ENCODE measurements around the gene RPS14. TPM values are rescaled to one million over a fixed set of nuclear protein-coding genes. Genes with fewer than 3 reads are reported as not detected.
"Not testable (repeated sequence)": the region's sequence is repeated elsewhere in the genome, so short reads cannot be mapped to it uniquely, and the experiment has no call there.

The RPS14 gene
- total and polyA plus RNA-seq, 5 experiments from 2014 or later = 5,539 to 11,694 (median 9,910) TPM

DNA sequence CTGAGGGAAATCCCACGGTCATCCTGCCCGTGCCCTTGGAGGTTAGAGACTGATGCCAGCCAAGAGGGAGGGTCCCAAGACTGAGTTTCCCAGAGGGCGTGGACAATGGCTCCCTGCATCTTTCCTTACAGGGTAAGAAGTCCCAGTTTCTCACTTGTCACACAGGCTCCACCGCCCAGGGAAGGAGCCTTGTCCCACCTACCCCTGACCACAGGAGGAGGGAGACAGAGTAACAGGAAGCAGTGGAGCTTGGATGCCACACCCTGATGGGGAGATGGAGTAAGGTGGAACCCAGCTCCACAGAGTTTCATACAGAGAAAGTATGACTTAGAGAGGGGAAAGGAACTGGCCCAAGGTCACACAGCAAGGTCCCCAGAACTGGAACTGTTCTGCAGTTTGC, 27.5 kb downstream of the RPS14 start:
- DNase-seq (no peak), ATAC-seq (no peak)
- H3K27ac Mint-ChIP-seq = peak overlapping the region in 1 of 10 donors; percentile 69
- POLR2A ChIA-PET = no interaction called here
- no peaks in the 10 kb centered on the region for H3K9me3 Mint-ChIP-seq
- peaks cover 3 to 17% (median 10%) of the 10 kb centered on the region in 4 donors for H3K4me1 Mint-ChIP-seq
- peaks cover 0 to 2% (median 0%) of the 10 kb centered on the region in 3 donors for H3K36me3 Mint-ChIP-seq
- peaks cover 0 to 4% (median 1%) of the 10 kb centered on the region in 5 donors for H3K27me3 Mint-ChIP-seq
- H3K4me3 Mint-ChIP-seq = no peak overlapping the region

DNA sequence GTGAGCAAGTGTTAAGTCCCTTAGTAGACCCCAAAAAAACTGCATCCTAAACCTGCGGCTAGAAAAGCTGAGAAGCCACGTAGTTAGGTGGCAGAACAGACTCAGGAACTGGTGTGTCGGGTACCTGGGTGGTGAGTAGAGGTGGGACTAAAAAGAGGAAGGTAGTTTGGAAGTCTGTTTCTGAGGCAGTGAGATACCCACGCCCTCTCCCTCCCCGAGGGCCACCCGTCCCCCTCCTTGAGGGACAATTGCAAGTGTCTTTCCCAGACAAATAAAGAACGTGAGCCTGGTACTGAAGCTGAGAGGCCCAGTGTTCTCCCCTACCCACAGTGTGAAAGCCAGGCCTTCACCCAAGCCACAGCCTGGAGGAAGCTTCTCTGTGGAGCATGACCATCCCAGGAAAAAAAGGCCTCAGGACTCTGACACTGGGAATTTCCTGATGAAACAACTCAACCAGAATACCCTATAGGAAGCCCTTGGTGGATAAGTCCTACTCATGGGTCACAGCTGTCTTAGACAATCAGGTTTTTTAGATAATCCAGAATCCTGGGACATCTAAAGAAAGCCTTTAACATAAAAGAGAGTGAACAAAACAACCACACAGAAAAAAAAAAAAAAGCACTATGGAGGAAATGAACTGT, 29.8 kb downstream of the RPS14 start:
- peak overlapping the region in 1 of 10 donors; percentile 53 for H3K4me3 Mint-ChIP-seq
- DNase-seq (peak in 1 of 10 donors; percentile 19), ATAC-seq (peak; percentile 75 to 87)
- peaks cover 0 to 3% (median 1%) of the 10 kb centered on the region in 5 donors for H3K27me3 Mint-ChIP-seq
- peak overlapping the region in 8 of 10 donors; percentile 2 to 83 (median 38) for H3K27ac Mint-ChIP-seq
- H3K36me3 Mint-ChIP-seq = peaks cover 0 to 2% (median 0%) of the 10 kb centered on the region in 3 donors
- peaks cover 3 to 30% (median 11%) of the 10 kb centered on the region in 4 donors for H3K4me1 Mint-ChIP-seq
- POLR2A ChIA-PET = interaction anchor here (1.2 kb wide), 2 partner anchors 14 to 28 kb away, joined by 3 read pairs; no protein-coding TSS in a partner anchor
- H3K9me3 Mint-ChIP-seq = no peaks in the 10 kb centered on the region

DNA sequence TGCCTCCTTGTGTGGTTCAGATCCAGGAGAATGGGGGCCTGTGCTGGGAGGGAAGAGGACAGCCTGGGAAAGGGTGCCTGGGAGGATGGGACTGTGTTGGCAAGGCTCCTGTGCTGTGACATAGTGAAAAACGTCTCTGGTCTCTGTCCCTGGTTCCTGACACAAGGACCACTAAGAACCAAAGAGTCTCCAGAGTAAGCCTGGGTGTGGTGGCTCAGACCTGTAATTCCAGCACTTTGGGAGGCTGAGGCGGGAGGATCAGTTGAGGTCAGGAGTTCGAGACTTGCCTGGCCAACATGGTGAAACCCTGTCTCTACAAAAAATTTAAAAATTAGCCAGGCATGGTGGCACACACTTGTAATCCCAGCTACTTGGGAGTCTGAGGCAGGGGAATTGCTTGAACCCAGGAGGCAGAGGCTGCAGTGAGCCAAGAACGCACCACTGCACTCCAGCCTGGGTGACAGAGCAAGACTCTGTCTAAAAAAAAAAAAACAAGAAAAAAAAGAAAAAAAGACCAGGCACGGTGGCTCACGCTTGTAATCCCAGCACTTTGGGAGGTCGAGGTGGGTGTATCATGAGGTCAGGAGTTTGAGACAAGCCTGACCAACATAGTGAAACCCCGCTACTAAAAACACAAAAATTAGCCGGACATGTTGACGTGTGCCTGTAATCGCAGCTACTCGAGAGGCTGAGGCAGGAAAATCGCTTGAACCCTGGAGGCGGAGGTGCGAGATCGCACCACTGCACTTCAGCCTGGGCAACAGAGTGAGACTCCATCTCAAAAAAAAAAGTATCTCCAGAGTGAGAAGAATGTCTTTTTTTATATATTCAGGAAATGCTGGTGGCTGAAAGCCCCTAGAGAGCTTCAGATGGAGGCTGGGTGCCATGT, 35.4 kb downstream of the RPS14 start:
- ATAC-seq, H3K36me3 Mint-ChIP-seq: not testable (repeated sequence)
- POLR2A ChIA-PET = interaction anchor here (0.7 to 5.1 kb wide), 2 partner anchors 36 to 365 kb away, joined by 3 to 56 read pairs; partner anchors contain the start of genes RPS14 and SMIM3

DNA sequence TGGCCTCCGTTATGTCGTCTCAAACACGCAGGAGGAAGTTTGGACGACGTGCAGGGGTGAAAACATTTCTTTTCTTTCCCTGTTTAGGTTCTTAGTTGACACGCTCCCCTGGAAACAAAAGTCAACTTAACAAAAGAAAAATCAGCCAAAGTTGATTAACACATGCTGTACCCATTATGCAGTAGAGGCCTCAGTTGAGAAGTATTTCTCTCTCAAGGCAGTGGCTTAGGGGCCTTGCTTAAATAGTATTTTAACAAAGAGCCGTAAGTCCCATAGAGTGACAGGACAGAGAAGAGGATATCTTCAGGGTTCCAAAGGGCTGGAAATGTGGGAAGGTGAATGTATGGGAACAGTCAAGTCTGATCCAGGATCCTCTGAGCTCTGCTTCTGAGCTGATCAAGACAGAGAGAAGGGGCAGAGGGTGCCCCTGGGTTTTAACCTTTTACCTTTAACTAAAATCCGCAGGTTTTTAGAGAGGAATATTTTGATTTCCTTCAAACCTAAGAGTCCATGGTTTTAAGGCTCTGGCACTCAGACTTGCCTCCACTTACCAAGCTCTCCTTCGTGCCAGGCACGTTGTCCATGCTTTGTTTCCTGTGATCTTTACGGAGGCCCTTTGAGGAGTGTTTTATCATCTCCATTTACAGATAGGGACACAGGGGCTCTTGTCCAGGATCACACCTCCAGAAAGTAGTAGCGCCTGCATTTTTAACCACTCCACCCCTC, 36.2 kb downstream of the RPS14 start:
- peaks cover 0 to 2% (median 0%) of the 10 kb centered on the region in 3 donors for H3K36me3 Mint-ChIP-seq
- DNase-seq = no peak
- H3K27ac Mint-ChIP-seq = peak overlapping the region; percentile 98 to 100 (median 100)
- H3K27me3 Mint-ChIP-seq = no peaks in the 10 kb centered on the region
- ATAC-seq = peak in 1 of 2 donors; percentile 51
- H3K4me3 Mint-ChIP-seq = peak overlapping the region; percentile 96 to 100 (median 99)
- peaks cover 16 to 65% (median 42%) of the 10 kb centered on the region in 4 donors for H3K4me1 Mint-ChIP-seq
- POLR2A ChIA-PET = interaction anchor here (0.6 to 5.1 kb wide), 13 partner anchors 11 to 366 kb away, joined by 3 to 56 read pairs (median 3); partner anchors contain the start of genes DCTN4, RBM22, RPS14 and SMIM3
- H3K9me3 Mint-ChIP-seq = no peaks in the 10 kb centered on the region

More for the DNA sequence above, 35.4 kb downstream of the RPS14 start:
- DNase-seq, H3K9me3 Mint-ChIP-seq, H3K27me3 Mint-ChIP-seq: not testable (repeated sequence)
- H3K27ac Mint-ChIP-seq = peak overlapping the region; percentile 98 to 100 (median 100)
- peak overlapping the region in 5 of 10 donors; percentile 24 to 100 (median 44) for H3K4me3 Mint-ChIP-seq
- peaks cover 16 to 62% (median 40%) of the 10 kb centered on the region in 4 donors for H3K4me1 Mint-ChIP-seq

GRCh38 chr5:150412319-150413175, 37.0 kb downstream of the RPS14 start, which contains the start of gene CD74:
CD74 (minus strand) TSS chr5:150412910; CDS start chr5:150412749, 161 bp downstream.
- H3K27me3 Mint-ChIP-seq = no peaks in the 10 kb centered on the region
- H3K36me3 Mint-ChIP-seq = peaks cover 0 to 9% (median 0%) of the 10 kb centered on the region in 3 donors
- no peaks in the 10 kb centered on the region for H3K9me3 Mint-ChIP-seq
- peaks cover 16 to 72% (median 44%) of the 10 kb centered on the region in 4 donors for H3K4me1 Mint-ChIP-seq
- POLR2A ChIA-PET = interaction anchor here (0.6 to 5.1 kb wide), 14 partner anchors 10 to 365 kb away, joined by 3 to 56 read pairs (median 4); partner anchors contain the start of genes DCTN4, RBM22 and RPS14
- peak within 1 kb of the TSS; percentile 96 to 100 (median 99) for H3K4me3 Mint-ChIP-seq
- peak; percentile 79 to 97 (median 94) for DNase-seq
- ATAC-seq = peak; percentile 89 to 92
- peak within 1 kb of the TSS; percentile 98 to 100 (median 100) for H3K27ac Mint-ChIP-seq

DNA sequence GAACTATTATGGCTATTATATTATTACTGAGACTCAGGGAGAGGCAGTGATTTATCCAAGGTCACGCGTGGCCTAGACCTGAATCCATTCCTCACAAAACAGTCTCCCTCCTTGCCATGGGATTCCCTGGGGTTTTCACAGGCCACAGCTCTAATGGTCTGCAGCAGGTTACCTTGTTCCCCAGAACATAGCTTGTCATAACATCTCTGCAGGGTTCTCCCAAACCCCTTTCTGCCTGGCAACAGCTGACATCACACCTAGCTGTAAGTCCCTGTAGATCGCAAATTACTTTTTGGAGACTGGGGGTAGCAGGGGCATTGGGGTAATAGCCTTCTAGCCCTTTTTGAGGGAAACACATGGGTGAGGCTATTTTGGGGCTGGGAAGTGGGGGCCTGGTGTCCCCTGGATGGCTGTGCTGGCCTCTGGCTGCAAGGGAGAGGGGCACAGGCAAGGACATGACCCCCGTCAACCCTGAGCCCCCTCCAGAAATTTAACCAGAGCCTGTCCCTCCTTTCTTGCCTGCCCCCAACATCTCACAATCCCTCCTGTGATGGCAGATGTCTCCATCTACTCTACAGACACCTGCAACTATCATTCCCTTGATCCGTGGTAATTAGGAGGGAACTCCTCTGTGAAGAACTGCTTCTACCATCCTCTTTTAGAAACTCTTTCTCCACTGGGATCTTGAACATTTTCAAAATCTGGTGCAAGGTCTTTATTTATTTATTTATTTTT, 38.1 kb downstream of the RPS14 start:
- peak overlapping the region; percentile 85 to 100 (median 100) for H3K27ac Mint-ChIP-seq
- DNase-seq (peak; percentile 38 to 85 (median 68)), ATAC-seq (no peak)
- no peaks in the 10 kb centered on the region for H3K9me3 Mint-ChIP-seq
- POLR2A ChIA-PET = interaction anchor here (0.6 to 5.1 kb wide), 9 partner anchors 9 to 660 kb away, joined by 3 to 56 read pairs (median 3); partner anchors contain the start of genes RPS14 and TCOF1
- peak overlapping the region; percentile 96 to 100 (median 99) for H3K4me3 Mint-ChIP-seq
- peaks cover 0 to 18% (median 0%) of the 10 kb centered on the region in 3 donors for H3K36me3 Mint-ChIP-seq
- H3K4me1 Mint-ChIP-seq = peaks cover 16 to 76% (median 44%) of the 10 kb centered on the region in 4 donors
- no peaks in the 10 kb centered on the region for H3K27me3 Mint-ChIP-seq

DNA sequence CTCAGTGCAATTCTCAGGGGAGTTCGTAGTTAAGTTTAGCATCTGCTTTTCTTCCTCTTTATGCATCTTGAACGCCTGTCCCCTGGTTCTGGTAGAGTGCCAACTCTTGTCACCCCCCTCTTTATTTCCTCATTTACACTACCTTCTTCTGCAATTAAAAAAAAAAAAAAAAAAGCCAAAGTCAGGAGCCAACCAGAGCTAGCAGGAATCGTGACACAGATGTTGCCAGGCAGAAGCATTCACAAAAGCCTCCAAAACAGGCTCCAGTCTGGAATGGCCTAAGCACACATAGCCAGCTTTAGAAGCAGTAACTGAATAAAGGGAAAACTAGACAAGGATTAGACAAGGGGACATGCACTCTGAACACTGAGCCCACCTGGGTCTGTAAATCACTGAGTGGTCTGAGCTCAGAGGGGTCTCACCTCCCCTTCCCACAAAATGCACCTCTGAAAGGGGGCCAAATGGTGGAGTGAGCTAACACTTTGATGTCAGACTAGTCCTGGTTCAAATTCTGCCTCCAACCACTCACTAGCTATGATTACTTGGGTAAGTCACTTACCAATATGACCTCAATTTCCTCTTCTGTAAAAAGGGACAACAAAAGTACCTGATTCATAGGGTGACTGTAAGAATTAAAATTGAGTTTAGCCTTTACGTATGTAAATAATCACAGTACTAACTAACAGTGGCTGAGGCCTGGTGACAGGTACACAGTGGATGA, 38.9 kb downstream of the RPS14 start:
- peak overlapping the region; percentile 96 to 100 (median 99) for H3K4me3 Mint-ChIP-seq
- peaks cover 19 to 72% (median 44%) of the 10 kb centered on the region in 4 donors for H3K4me1 Mint-ChIP-seq
- H3K27ac Mint-ChIP-seq = peak overlapping the region; percentile 75 to 100 (median 100)
- ATAC-seq = peak; percentile 22 to 36
- DNase-seq = peak in 9 of 10 donors; percentile 44 to 85 (median 65)
- POLR2A ChIA-PET = interaction anchor here (0.7 to 5.1 kb wide), 17 partner anchors 8 to 1361 kb away, joined by 3 to 56 read pairs (median 4); partner anchors contain the start of genes G3BP1, RBM22, RPS14 and TCOF1
- H3K27me3 Mint-ChIP-seq = no peaks in the 10 kb centered on the region
- H3K36me3 Mint-ChIP-seq = peaks cover 0 to 25% (median 0%) of the 10 kb centered on the region in 3 donors
- no peaks in the 10 kb centered on the region for H3K9me3 Mint-ChIP-seq

DNA sequence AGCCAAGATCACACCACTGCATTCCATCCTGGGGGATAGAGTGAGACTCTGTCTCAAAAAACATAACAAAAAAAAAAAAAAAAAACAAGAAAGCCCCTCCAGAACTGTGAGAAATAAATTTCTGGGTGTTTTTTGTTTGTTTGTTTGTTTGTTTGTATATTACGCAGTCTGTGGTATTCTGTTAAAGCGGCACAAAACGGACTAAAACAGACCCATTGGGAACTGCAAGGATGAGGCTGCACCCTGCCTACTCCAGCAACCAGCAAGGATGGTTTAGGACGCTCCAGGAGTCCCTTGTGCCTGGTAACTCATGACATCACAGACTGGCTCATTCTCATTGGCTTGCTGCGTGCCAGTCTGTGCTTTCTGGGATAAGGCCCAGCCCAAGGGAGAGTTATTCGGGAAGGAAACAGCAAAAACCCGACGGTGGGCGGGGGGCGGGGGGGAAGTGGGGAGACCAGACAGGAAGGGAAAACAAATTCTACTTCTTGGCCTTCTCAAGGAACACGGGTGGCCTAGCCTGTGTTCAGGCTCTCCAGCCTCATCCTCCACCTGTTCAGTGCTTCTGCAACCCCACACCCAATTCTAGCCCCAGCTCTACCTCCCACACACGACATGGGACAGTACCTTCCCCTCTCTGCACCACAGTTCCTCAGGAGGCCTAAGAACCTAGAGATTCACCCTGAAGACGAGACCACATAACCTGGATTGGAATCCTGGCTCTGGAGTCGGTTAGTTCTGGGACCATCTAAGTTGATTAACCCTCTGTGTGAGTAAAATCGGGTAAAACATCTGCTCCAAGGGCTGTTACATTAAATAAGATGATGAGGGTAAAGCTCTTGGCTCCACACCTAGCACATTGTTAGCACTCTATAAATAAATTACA, 39.7 kb downstream of the RPS14 start:
- Mint-ChIP-seq H3K9me3 (no peaks in the 10 kb centered on the region), H3K4me3 (peak overlapping the region; percentile 96 to 100 (median 99)), H3K4me1 (peaks cover 19 to 71% (median 43%) of the 10 kb centered on the region in 4 donors), H3K27ac (peak overlapping the region; percentile 81 to 100 (median 100)), H3K36me3 (peaks cover 0 to 27% (median 0%) of the 10 kb centered on the region in 3 donors), H3K27me3 (no peaks in the 10 kb centered on the region)
- POLR2A ChIA-PET = interaction anchor here (0.7 to 5.1 kb wide), 15 partner anchors 7 to 1361 kb away, joined by 3 to 56 read pairs (median 4); partner anchors contain the start of genes G3BP1, RBM22, RPS14 and TCOF1
- ATAC-seq (no peak), DNase-seq (peak in 7 of 10 donors; percentile 28 to 70 (median 44))

Data from naive thymus-derived CD8-positive, alpha-beta T cell (primary cell).